GM12878 (cell line): ENCODE data around the gene CKB. TPM values are rescaled to one million over a fixed set of nuclear protein-coding genes. Genes with fewer than 3 reads are reported as not detected.

ENCODE experiments used
- ATAC-seq: fragments of 200-7000 bp; cut with Tn5 transposase; 3 replicates; pipeline ENCODE4 v1.9.1; 2020; ENCODE audit warnings: mild to moderate bottlenecking, moderate library complexity
- BruUV-seq: library from RNA; stranded (reverse); fragments of 400-500 nt; replicated peaks from 2 replicates; lab custom pipeline; 2021; lab: Mats Ljungman, UMichigan
- CTCF ChIA-PET: fragments of 300-600 bp; sonication (Branson Sonifier 250); formaldehyde crosslinking; extraction: SDS; loops from one replicate; lab custom pipeline; 2021; ENCODE audit warnings: inconsistent platforms; lab: Yijun Ruan, JAX
- POLR2A ChIA-PET: fragments of 350-600 bp; formaldehyde crosslinking; extraction: SDS; loops from one replicate; lab custom pipeline; 2021; ENCODE audit warnings: inconsistent platforms; lab: Charles Lee
- RAD21 ChIA-PET: fragments of 300-600 bp; sonication (Branson Sonifier 250); formaldehyde crosslinking; loops from one replicate; lab custom pipeline; 2023; ENCODE audit warnings: antibody characterized with exemption; ENCODE audit not compliant: unreplicated experiment; lab: Charles Lee
- SMC1A ChIA-PET: fragments of 300-600 bp; sonication (Branson Sonifier 250); formaldehyde crosslinking; loops from one replicate; lab custom pipeline; 2023; ENCODE audit not compliant: unreplicated experiment, uncharacterized antibody; lab: Charles Lee
- DNase-seq: peaks from one replicate; pipeline ENCODE4 v3.0.0-alpha.2; 2011; ENCODE audit warnings: low read depth, low spot score
- FAIRE-seq: peaks from 3 replicates; lab custom pipeline; 2011; peaks lifted over from hg19 to GRCh38; lab: Jason Lieb, UNC
- H2AFZ ChIP-seq: 2 replicates; pipeline ENCODE4 v1.6.0; 2011; ENCODE audit warnings: low read depth, low read length, control low read depth; ENCODE audit not compliant: control insufficient read depth
- H3K27ac ChIP-seq: 2 replicates; pipeline ENCODE4 v1.5.1; 2011; ENCODE audit warnings: control low read depth; ENCODE audit not compliant: control insufficient read depth, insufficient read depth
- H3K27me3 ChIP-seq, 2 experiments: replicated peaks in 1 of 2; 2 replicates each; pipeline versions ENCODE4 v1.6.0 to v1.6.1; 2011; ENCODE audit warnings: low read length in 1 of 2; ENCODE audit not compliant: control insufficient read depth in 2 of 2, insufficient read depth in 2 of 2
- H3K36me3 ChIP-seq, 2 experiments: 2 replicates each; pipeline ENCODE4 v1.5.1; 2011; ENCODE audit warnings: low read length in 1 of 2; ENCODE audit not compliant: control insufficient read depth in 2 of 2, insufficient read depth in 2 of 2
- H3K4me1 ChIP-seq: 2 replicates; pipeline ENCODE4 v1.6.1; 2011; ENCODE audit warnings: mild to moderate bottlenecking, low read length, moderate library complexity, mixed read lengths; ENCODE audit not compliant: control insufficient read depth, insufficient read depth
- H3K4me2 ChIP-seq: 2 replicates; pipeline ENCODE4 v1.6.0; 2011; ENCODE audit warnings: control low read depth; ENCODE audit not compliant: control insufficient read depth, insufficient read depth
- H3K4me3 ChIP-seq: fragments of 200-600 bp; sonication (generic); 2 replicates; pipeline ENCODE4 v1.5.1; 2016
- H3K79me2 ChIP-seq: 2 replicates; pipeline ENCODE4 v1.6.0; 2011; ENCODE audit warnings: low read length; ENCODE audit not compliant: control insufficient read depth, insufficient read depth
- H3K9ac ChIP-seq: 2 replicates; pipeline ENCODE4 v1.8.0; 2011; ENCODE audit warnings: low read length, control low read depth, mixed read lengths; ENCODE audit not compliant: control insufficient read depth, insufficient read depth
- H3K9me3 ChIP-seq: replicated peaks from 3 replicates; pipeline ENCODE4 v1.5.1; 2011; ENCODE audit warnings: mild to moderate bottlenecking, low read length; ENCODE audit not compliant: control insufficient read depth, insufficient read depth
- H4K20me1 ChIP-seq: 2 replicates; pipeline ENCODE4 v1.6.0; 2011; ENCODE audit not compliant: control insufficient read depth, insufficient read depth
- BCL11A ChIP-seq: IDR thresholded peaks from 2 replicates; pipeline ENCODE4 v1.6.1; 2011; ENCODE audit warnings: low read depth, low read length
- EGR1 ChIP-seq, 2 experiments: IDR thresholded peaks; 1 replicate in 1 of 2; 2 replicates in 1 of 2; pipeline ENCODE4 v1.6.1; 2011 to 2012; ENCODE audit warnings: low read depth in 2 of 2, low read length in 2 of 2, borderline replicate concordance in 1 of 2, mild to moderate bottlenecking in 1 of 2, moderate library complexity in 1 of 2
- GATAD2B ChIP-seq: fragments of 450-650 bp; conservative IDR thresholded peaks from 2 replicates; pipeline ENCODE4 v1.6.1; 2017; ENCODE audit warnings: low read depth, mild to moderate bottlenecking, moderate library complexity
- HCFC1 ChIP-seq: fragments of 150-350 bp; IDR thresholded peaks from 2 replicates; pipeline ENCODE4 v1.6.1; 2014; ENCODE audit warnings: low read length
- HSF1 ChIP-seq: fragments of 150-350 bp; IDR thresholded peaks from 2 replicates; pipeline ENCODE4 v1.6.1; 2014; ENCODE audit warnings: mild to moderate bottlenecking, low read depth, low read length
- IKZF1 ChIP-seq: fragments of 450-650 bp; conservative IDR thresholded peaks from 2 replicates; pipeline ENCODE4 v1.6.1; 2017; ENCODE audit warnings: antibody characterized with exemption, mild to moderate bottlenecking
- IRF5 ChIP-seq: fragments of 450-650 bp; IDR thresholded peaks from 2 replicates; pipeline ENCODE4 v1.6.1; 2017; ENCODE audit warnings: borderline replicate concordance
- KDM1A ChIP-seq: fragments of 200-600 bp; sonication (generic); IDR thresholded peaks from 2 replicates; pipeline ENCODE4 v1.6.1; 2016; ENCODE audit warnings: borderline replicate concordance
- NFIC ChIP-seq: IDR thresholded peaks from 2 replicates; pipeline ENCODE4 v1.6.1; 2012; ENCODE audit warnings: low read depth, mild to moderate bottlenecking, inconsistent platforms, low read length, moderate library complexity
- PAX5 ChIP-seq: IDR thresholded peaks from 2 replicates; pipeline ENCODE4 v1.6.1; 2011; ENCODE audit warnings: low read depth, low read length, borderline replicate concordance
- PML ChIP-seq: IDR thresholded peaks from 2 replicates; pipeline ENCODE4 v1.6.1; 2012; ENCODE audit warnings: low read length, inconsistent platforms
- RUNX3 ChIP-seq: IDR thresholded peaks from 2 replicates; pipeline ENCODE4 v1.6.1; 2012; ENCODE audit warnings: low read length, inconsistent platforms
- SMAD5 ChIP-seq: IDR thresholded peaks from 2 replicates; pipeline ENCODE4 v1.6.1; 2016; ENCODE audit warnings: antibody characterized with exemption, low read depth
- SMC3 ChIP-seq: IDR thresholded peaks from 2 replicates; pipeline ENCODE4 v1.6.1; 2011; ENCODE audit warnings: low read length, improper control_type of control experiment, borderline replicate concordance
- USF1 ChIP-seq: IDR thresholded peaks from 2 replicates; pipeline ENCODE4 v1.6.1; 2011; ENCODE audit warnings: borderline replicate concordance, low read depth, mild to moderate bottlenecking, moderate library complexity, mixed read lengths, low read length; ENCODE audit not compliant: insufficient read depth; ENCODE audit errors: extremely low read length
- YBX1 ChIP-seq: fragments of 450-650 bp; IDR thresholded peaks from 2 replicates; pipeline ENCODE4 v1.6.1; 2016; ENCODE audit warnings: antibody characterized with exemption
- ZBTB4 ChIP-seq: fragments of 450-650 bp; formaldehyde crosslinking; IDR thresholded peaks from 2 replicates; pipeline ENCODE4 v1.4.0; 2022; ENCODE audit warnings: mild to moderate bottlenecking, moderate library complexity
- ZNF217 ChIP-seq: fragments of 450-650 bp; IDR thresholded peaks from 2 replicates; pipeline ENCODE4 v1.6.1; 2017; ENCODE audit warnings: antibody characterized with exemption, mild to moderate bottlenecking
- WGBS: methylation state at CpG from one replicate; pipeline ENCODE4 v1.1.6; 2016; ENCODE audit warnings: low lambda C conversion rate; ENCODE audit not compliant: insufficient replicate concordance, insufficient coverage; ENCODE audit errors: missing lambda C conversion rate; 5-methylcytosine and 5-hydroxymethylcytosine counted together
- in situ Hi-C: fragments of 300-500 bp; cut with MboI; formaldehyde crosslinking; loops from 9 replicates; pipeline ENCODE4 v1.14.3; 2018; ENCODE audit warnings: mixed read lengths
- intact Hi-C: fragments of 100-400 bp; cut with micrococcal nuclease; formaldehyde crosslinking; loops from one replicate; pipeline ENCODE4 v1.14.2; 2022; ENCODE audit not compliant: unreplicated experiment
- polyA plus RNA-seq, 11 experiments: library from polyadenylated mRNA; depleted of rRNA in 4 of 11; unstranded in 6 of 11; stranded (reverse) in 5 of 11; fragments of >200 nt; fragmentation: Nextera tagmentation in 4 of 11; fragmentation: Illumina TruSeq in 1 of 11; extraction: Ambion mirVana in 4 of 11; extraction: Trizol in 1 of 11; gene quantifications; 1 replicate in 1 of 11; 2 replicates in 10 of 11; pipeline versions ENCODE4 v1.2.1 to v1.2.3, GENCODE V29; 2011 to 2016; ENCODE audit warnings: inconsistent platforms in 2 of 11, missing spikeins in 2 of 11, low read depth in 1 of 11
- total RNA-seq, 4 experiments: library from RNA; depleted of rRNA in 3 of 4; stranded (reverse); fragments of >200 nt in 3 of 4; fragmentation: Illumina TruSeq in 1 of 4; extraction: Trizol in 1 of 4; gene quantifications; 2 replicates each; pipeline versions ENCODE4 v1.2.1 to v1.2.3, GENCODE V29; 2013 to 2021

Gene CKB
- total and polyA plus RNA-seq, 10 of the 15 experiments (the other 5 are each of a cell fraction or from before 2014, with no cell fraction given) = 0.40 to 6.1 (median 2.3) TPM

GRCh38 chr14:103508521-103509329 lies 13.9 kb downstream of the CKB start:
- in situ Hi-C loops = no loop called here
- POLR2A ChIA-PET = interaction anchor here (0.7 kb wide), 1 partner anchor 330 kb away, joined by 4 read pairs; no protein-coding TSS in a partner anchor
- no TSS peak for BruUV-seq
- Histone ChIP-seq H3K27me3 (no peaks in the 10 kb centered on the region), H3K79me2 (no peaks in the 10 kb centered on the region), H2AFZ (no peak overlapping the region), H4K20me1 (no peaks in the 10 kb centered on the region), H3K4me1 (no peaks in the 10 kb centered on the region), H3K36me3 (peaks cover 11 to 12% of the 10 kb centered on the region in 2 experiments; a peak in 3 of 4 replicates), H3K9ac (no peak overlapping the region), H3K4me2 (no peak overlapping the region), H3K9me3 (no peaks in the 10 kb centered on the region), H3K4me3 (no peak overlapping the region), H3K27ac (no peak overlapping the region)
- intact Hi-C loops = no loop called here
- RAD21 ChIA-PET = no interaction called here
- WGBS = 82% methylated on average over 16 of the region's 16 CpGs
- ATAC-seq (no peak), FAIRE-seq (no peak), DNase-seq (no peak)
- SMC1A ChIA-PET = no interaction called here
- CTCF ChIA-PET = interaction anchor here (1.1 kb wide), 2 partner anchors 9 to 10 kb away, joined by 3 read pairs; no protein-coding TSS in a partner anchor
- no peak for TF ChIP-seq PAX5
- TF ChIP-seq KDM1A = no peak
- TF ChIP-seq HSF1 = no peak
- no peak for TF ChIP-seq GATAD2B
- TF ChIP-seq PML = no peak
- TF ChIP-seq ZBTB4 (CRISPR knock-in tag) = no peak
- TF ChIP-seq YBX1 = no peak
- no peak for TF ChIP-seq RUNX3
- TF ChIP-seq EGR1 (IDR thresholded peaks at IDR 0.05; ENCODE audit: borderline replicate concordance in 1 of 2, low read depth in 2 of 2, low read length in 2 of 2) = no peak
- TF ChIP-seq NFIC = no peak
- no peak for TF ChIP-seq USF1
- TF ChIP-seq BCL11A = no peak
- no peak for TF ChIP-seq SMAD5
- no peak for TF ChIP-seq IKZF1
- TF ChIP-seq IRF5 = no peak
- TF ChIP-seq SMC3 = no peak
- TF ChIP-seq ZNF217 = no peak
- TF ChIP-seq HCFC1 = no peak
